Liver (tissue), 9 donors: ENCODE data around the gene RAP2C. TPM values are rescaled to one million over a fixed set of nuclear protein-coding genes. Genes with fewer than 3 reads are reported as not detected.

Source experiments
- DNase-seq: peaks from one replicate; pipeline ENCODE4 v3.0.0-alpha.2; 2017; ENCODE audit warnings: low spot score
- H3K27ac ChIP-seq, 2 donors: one replicate each; pipeline ENCODE4 v1.7.0; 2013; ENCODE audit warnings: inconsistent platforms in 2 of 2, low read length in 2 of 2, control low read depth in 1 of 2, low read depth in 1 of 2, mild to moderate bottlenecking in 1 of 2
- H3K27me3 ChIP-seq, 4 donors: one replicate each; pipeline versions ENCODE4 v1.6.1 to v1.7.0; 2013; ENCODE audit warnings: low read length in 3 of 4, inconsistent platforms in 1 of 4, mild to moderate bottlenecking in 1 of 4, moderate library complexity in 1 of 4; ENCODE audit not compliant: control insufficient read depth in 4 of 4, insufficient read depth in 4 of 4
- H3K36me3 ChIP-seq, 4 donors: one replicate each; pipeline versions ENCODE4 v1.6.1 to v1.7.0; 2013; ENCODE audit warnings: low read length in 3 of 4, mild to moderate bottlenecking in 3 of 4, low read depth in 1 of 4, moderate library complexity in 1 of 4; ENCODE audit not compliant: control insufficient read depth in 4 of 4, insufficient read depth in 3 of 4
- H3K4me1 ChIP-seq, 4 donors: one replicate each; pipeline versions ENCODE4 v1.6.1 to v1.7.0; 2013; ENCODE audit warnings: low read length in 3 of 4, mild to moderate bottlenecking in 3 of 4, moderate library complexity in 1 of 4; ENCODE audit not compliant: control insufficient read depth in 4 of 4, insufficient read depth in 4 of 4
- H3K4me3 ChIP-seq, 3 donors: one replicate each; pipeline versions ENCODE4 v1.6.1 to v1.7.0; 2013; ENCODE audit warnings: low read length in 3 of 3, control low read depth in 1 of 3, low read depth in 1 of 3, mild to moderate bottlenecking in 1 of 3
- H3K9ac ChIP-seq, 2 donors: one replicate each; pipeline ENCODE4 v1.7.0; 2013; ENCODE audit warnings: low read length in 2 of 2, mild to moderate bottlenecking in 2 of 2, moderate library complexity in 2 of 2, control low read depth in 1 of 2, low read depth in 1 of 2
- H3K9me3 ChIP-seq, 4 donors: one replicate each; pipeline versions ENCODE4 v1.6.1 to v1.7.0; 2013; ENCODE audit warnings: low read length in 3 of 4; ENCODE audit not compliant: control insufficient read depth in 4 of 4
- ATF3 ChIP-seq: IDR thresholded peaks from 2 replicates; pipeline ENCODE4 v1.6.1; 2016; ENCODE audit warnings: antibody characterized with exemption
- CTCF ChIP-seq: fragments of 150-350 bp; IDR thresholded peaks from 2 replicates; pipeline ENCODE4 v1.5.1; 2017; ENCODE audit warnings: improper control_type of control experiment, low read depth, low read length; ENCODE audit not compliant: missing input control
- EGR1 ChIP-seq, 2 donors: IDR thresholded peaks; 2 replicates each; pipeline ENCODE4 v1.6.1; 2016 to 2018; ENCODE audit warnings: antibody characterized with exemption in 2 of 2, low read depth in 2 of 2
- FOXA1 ChIP-seq: IDR thresholded peaks from 2 replicates; pipeline ENCODE4 v1.6.1; 2016; ENCODE audit warnings: antibody characterized with exemption
- FOXA2 ChIP-seq: IDR thresholded peaks from 2 replicates; pipeline ENCODE4 v1.6.1; 2016; ENCODE audit warnings: antibody characterized with exemption
- GABPA ChIP-seq, 2 donors: IDR thresholded peaks in 1 of 2; conservative IDR thresholded peaks in 1 of 2; 2 replicates each; pipeline ENCODE4 v1.6.1; 2016; ENCODE audit warnings: antibody characterized with exemption in 2 of 2, mild to moderate bottlenecking in 1 of 2, moderate library complexity in 1 of 2
- HNF4G ChIP-seq: IDR thresholded peaks from 2 replicates; pipeline ENCODE4 v1.6.1; 2016; ENCODE audit warnings: antibody characterized with exemption
- JUND ChIP-seq, 2 donors: IDR thresholded peaks; 2 replicates each; pipeline ENCODE4 v1.6.1; 2016; ENCODE audit warnings: antibody characterized with exemption in 2 of 2
- MAX ChIP-seq: IDR thresholded peaks from 2 replicates; pipeline ENCODE4 v1.6.1; 2016; ENCODE audit warnings: antibody characterized with exemption
- RAD21 ChIP-seq, 2 donors: IDR thresholded peaks; 2 replicates each; pipeline ENCODE4 v1.6.1; 2016; ENCODE audit warnings: antibody characterized with exemption in 2 of 2, mild to moderate bottlenecking in 2 of 2
- REST ChIP-seq: IDR thresholded peaks from 2 replicates; pipeline ENCODE4 v1.6.1; 2016; ENCODE audit warnings: antibody characterized with exemption, mild to moderate bottlenecking
- RXRA ChIP-seq, 2 donors: IDR thresholded peaks; 2 replicates each; pipeline ENCODE4 v1.6.1; 2017 to 2018; ENCODE audit warnings: antibody characterized with exemption in 2 of 2, mild to moderate bottlenecking in 1 of 2
- SP1 ChIP-seq: IDR thresholded peaks from 2 replicates; pipeline ENCODE4 v1.6.1; 2018; ENCODE audit warnings: antibody characterized with exemption, mild to moderate bottlenecking
- TAF1 ChIP-seq: conservative IDR thresholded peaks from 2 replicates; pipeline ENCODE4 v1.6.1; 2016; ENCODE audit warnings: antibody characterized with exemption, mild to moderate bottlenecking
- YY1 ChIP-seq: IDR thresholded peaks from 2 replicates; pipeline ENCODE4 v1.6.1; 2016; ENCODE audit warnings: antibody characterized with exemption, mild to moderate bottlenecking
- WGBS: extraction: QIAGEN DNeasy Blood & Tissue Kit; methylation state at CpG from one replicate; pipeline ENCODE4 v1.1.7; 2013; 5-methylcytosine and 5-hydroxymethylcytosine counted together
- polyA plus RNA-seq, 2 donors: library from polyadenylated mRNA; stranded (reverse) in 1 of 2; unstranded in 1 of 2; fragments of 200-250 nt in 1 of 2; fragments of >200 nt in 1 of 2; fragmentation: Nextera tagmentation in 1 of 2; extraction: Ambion mirVana in 1 of 2; gene quantifications; one replicate each; pipeline versions ENCODE4 v1.2.1 to v1.2.3, GENCODE V29; 2013 to 2015
- total RNA-seq, 2 donors: library from RNA; depleted of rRNA; stranded (reverse); fragments of >200 nt; gene quantifications; one replicate each; pipeline ENCODE4 v1.2.3, GENCODE V29; 2014
- donor health status: healthy.
- donor health status: healthy.
- donor health status: healthy.
- donor health status: healthy.
- donor health status: healthy.

RAP2C gene
- total and polyA plus RNA-seq, 4 donors: 12.6 to 35.3 (median 19.3) TPM

- no peak overlapping the region for H3K9ac ChIP-seq
- H3K27ac ChIP-seq: no peak overlapping the region
- H3K27me3 ChIP-seq: no peaks in the 10 kb centered on the region
- H3K4me3 ChIP-seq: no peak overlapping the region
- H3K9me3 ChIP-seq: no peaks in the 10 kb centered on the region
- DNase-seq: no peak
- peaks cover 0 to 5% (median 0%) of the 10 kb centered on the region in 4 donors for H3K4me1 ChIP-seq
- peaks cover 0 to 2% (median 0%) of the 10 kb centered on the region in 4 donors for H3K36me3 ChIP-seq
- no peak for TF ChIP-seq REST
- TF ChIP-seq YY1: no peak
- no peak for TF ChIP-seq HNF4G
- no peak for TF ChIP-seq ATF3
- no peak for TF ChIP-seq JUND (IDR thresholded peaks at IDR 0.05)
- TF ChIP-seq RAD21 (IDR thresholded peaks at IDR 0.05): no peak
- no peak for TF ChIP-seq EGR1 (IDR thresholded peaks at IDR 0.05; ENCODE audit: low read depth in 2 of 2)
- no peak for TF ChIP-seq CTCF
- no peak for TF ChIP-seq RXRA (IDR thresholded peaks at IDR 0.05)
- no peak for TF ChIP-seq GABPA (IDR thresholded peaks at IDR 0.05 in 1 of 2, conservative IDR thresholded peaks at IDR 0.05 in 1 of 2)
- TF ChIP-seq FOXA2: no peak
- no peak for TF ChIP-seq MAX
- TF ChIP-seq FOXA1: no peak
- TF ChIP-seq TAF1: no peak
- TF ChIP-seq SP1: no peak
- 98% methylated on average over 6 of the region's 6 CpGs for WGBS
These were observed 19.3 kb downstream of the RAP2C start for GRCh38 chrX:132199941-132200340.

GRCh38 chrX:132193872-132194574, 25.2 kb downstream of the RAP2C start:
- 95% methylated on average over 29 of the region's 29 CpGs for WGBS
- no peak overlapping the region for H3K4me3 ChIP-seq
- no peaks in the 10 kb centered on the region for H3K27me3 ChIP-seq
- TF ChIP-seq YY1: no peak
- no peaks in the 10 kb centered on the region for H3K9me3 ChIP-seq
- H3K27ac ChIP-seq: no peak overlapping the region
- no peak overlapping the region for H3K9ac ChIP-seq
- H3K4me1 ChIP-seq: no peaks in the 10 kb centered on the region
- no peak for DNase-seq
- no peaks in the 10 kb centered on the region for H3K36me3 ChIP-seq
